HG03342 (cell line): Measurements from ENCODE around the gene FADS2.

Experiments used
- ATAC-seq: cut with Tn5 transposase; IDR thresholded peaks from one replicate; pipeline ENCODE4 v1.9.1; 2021; ENCODE audit warnings: mild to moderate bottlenecking, moderate library complexity; ENCODE audit not compliant: unreplicated experiment

The FADS2 gene

GRCh38 chr11:61827571-61828378, at the start of gene FADS2:
FADS2 (plus strand) TSS chr11:61828300; CDS start chr11:61828391, 91 bp downstream.
- ATAC-seq = peak; percentile 73

GRCh38 chr11:61778357-61778886, 49.7 kb upstream of the FADS2 start:
- no peak for ATAC-seq

- no peak for ATAC-seq
Measured at GRCh38 chr11:61778920-61779650, 49.0 kb upstream of the FADS2 start.

GRCh38 chr11:61779666-61780525, 48.2 kb upstream of the FADS2 start:
- no peak for ATAC-seq

GRCh38 chr11:61780581-61781162, 47.4 kb upstream of the FADS2 start:
- no peak for ATAC-seq

GRCh38 chr11:61781585-61781984, 46.5 kb upstream of the FADS2 start:
- ATAC-seq = no peak

- ATAC-seq = no peak
Measured at GRCh38 chr11:61782299-61782698, 45.8 kb upstream of the FADS2 start.

GRCh38 chr11:61782841-61783240, 45.3 kb upstream of the FADS2 start:
- no peak for ATAC-seq

GRCh38 chr11:61783717-61784505, 44.2 kb upstream of the FADS2 start:
- ATAC-seq = no peak

- ATAC-seq = no peak
Measured at GRCh38 chr11:61784506-61784805, 43.6 kb upstream of the FADS2 start.

GRCh38 chr11:61785837-61786402, 42.2 kb upstream of the FADS2 start:
- ATAC-seq = peak; percentile 43

GRCh38 chr11:61787928-61788491, 40.1 kb upstream of the FADS2 start:
- no peak for ATAC-seq

GRCh38 chr11:61791737-61792309, 36.3 kb upstream of the FADS2 start:
- ATAC-seq = peak; percentile 24

- peak; percentile 83 for ATAC-seq
Measured at GRCh38 chr11:61792310-61793082, 35.6 kb upstream of the FADS2 start, which contains the start of the genes FEN1 and TMEM258. FEN1 (plus strand) TSS chr11:61792911; CDS start chr11:61795362, 2,451 bp downstream. TMEM258 (minus strand) TSS chr11:61792599; CDS start chr11:61792558, 41 bp downstream.

GRCh38 chr11:61793083-61793828, 34.8 kb upstream of the FADS2 start:
- ATAC-seq = no peak

GRCh38 chr11:61793829-61794204, 34.3 kb upstream of the FADS2 start:
- no peak for ATAC-seq

- ATAC-seq = no peak
Measured at GRCh38 chr11:61794579-61794978, 33.5 kb upstream of the FADS2 start.
